Ecto neural progenitor cell (in vitro differentiated cells): Measurements from ENCODE around the gene CAPN14.

Experiments
- DNase-seq: peaks from one replicate; pipeline ENCODE4 v3.0.0-alpha.2; 2018; ENCODE audit warnings: low spot score

Gene CAPN14

DNA sequence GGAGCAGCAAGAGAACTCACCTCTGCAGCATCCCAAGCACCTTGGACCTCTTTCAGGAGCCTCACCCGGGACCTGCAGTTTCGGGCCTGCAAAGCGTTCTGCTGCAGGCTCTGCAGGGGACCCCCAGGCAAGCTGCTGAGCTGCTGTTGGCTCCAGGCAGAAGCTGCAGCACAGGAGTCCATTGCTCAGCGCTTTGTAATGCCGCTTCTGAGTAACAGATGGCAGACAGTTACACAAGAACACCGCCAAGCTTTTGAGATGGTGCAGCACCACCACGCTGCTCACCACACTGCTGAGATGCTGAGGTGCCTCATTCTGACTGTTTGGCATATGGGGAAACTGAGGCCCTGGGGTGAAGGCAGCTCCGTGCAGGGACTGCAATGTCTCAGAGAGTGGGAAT lies 77.2 kb downstream of the CAPN14 start:
- DNase-seq, result no peak

DNA sequence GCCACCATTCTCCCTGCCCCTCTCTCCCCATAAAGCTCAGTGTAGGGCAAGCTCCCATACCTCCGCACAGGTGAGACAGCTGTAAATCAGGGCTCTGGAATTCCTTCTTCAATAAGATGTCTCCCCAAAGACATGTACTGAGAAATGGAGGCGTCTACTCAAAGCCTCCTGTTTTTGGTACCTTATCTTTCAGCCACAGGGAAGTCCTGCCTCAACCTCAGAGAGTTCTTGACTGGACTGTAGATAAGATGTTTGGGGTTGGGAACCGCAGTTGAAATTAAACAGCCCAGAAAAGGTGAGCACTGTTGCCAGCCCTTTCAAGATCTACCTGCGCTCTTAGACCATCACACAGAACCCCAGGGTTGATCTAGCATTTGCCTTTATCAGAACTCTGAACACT lies 77.6 kb downstream of the CAPN14 start:
- no peak for DNase-seq

DNA sequence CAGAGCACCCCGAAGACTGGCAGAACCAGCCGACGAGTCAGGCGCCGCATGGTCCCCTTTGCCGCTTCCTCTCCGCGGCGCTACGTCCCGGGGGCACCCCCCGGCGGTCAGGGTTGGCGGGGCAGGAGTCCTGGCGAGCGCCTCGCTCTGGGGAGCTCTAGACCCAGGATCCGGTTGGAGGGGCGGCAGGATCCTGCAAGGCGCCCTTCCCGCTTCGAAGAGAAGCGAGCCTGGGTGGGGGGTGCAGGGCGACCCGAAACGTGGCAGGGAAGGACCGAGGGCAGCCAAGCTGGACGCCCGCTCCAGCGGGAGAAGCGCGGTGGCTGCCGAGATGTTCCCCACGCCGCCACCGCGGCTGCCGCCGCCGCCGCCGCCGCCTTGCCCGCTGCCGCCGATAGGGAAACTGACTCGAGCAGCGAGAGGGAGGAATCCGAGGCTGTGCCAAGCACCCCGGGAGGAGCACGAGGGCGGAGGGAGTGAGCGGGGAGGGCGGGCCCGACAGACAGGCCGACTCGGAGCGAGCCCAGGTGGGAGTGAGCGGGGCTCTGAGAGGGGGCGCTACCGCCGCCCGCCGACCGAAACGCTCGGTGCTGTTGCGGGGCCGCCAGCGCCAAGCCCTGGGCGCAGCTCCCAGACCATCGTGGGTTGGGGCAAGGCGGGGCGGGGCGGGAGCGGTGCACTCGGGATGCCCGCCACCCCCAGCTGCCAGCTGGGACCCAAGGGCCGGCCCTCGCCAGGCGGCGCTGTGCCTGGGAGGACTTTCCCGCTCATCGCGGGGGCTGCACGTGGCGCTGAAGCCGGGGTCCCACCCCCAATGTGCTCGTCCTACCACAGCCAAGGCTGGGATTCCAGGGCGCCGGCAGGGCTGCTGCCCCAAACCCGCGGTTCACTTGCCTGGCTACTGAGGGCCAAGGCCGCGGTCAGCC lies 79.0 kb downstream of the CAPN14 start, which contains the start of gene GALNT14:
GALNT14 (minus strand) TSS at position 404 of the 926 bp plus-strand sequence; CDS start at position 50, 354 bp downstream.
- DNase-seq, result peak; percentile 81

DNA sequence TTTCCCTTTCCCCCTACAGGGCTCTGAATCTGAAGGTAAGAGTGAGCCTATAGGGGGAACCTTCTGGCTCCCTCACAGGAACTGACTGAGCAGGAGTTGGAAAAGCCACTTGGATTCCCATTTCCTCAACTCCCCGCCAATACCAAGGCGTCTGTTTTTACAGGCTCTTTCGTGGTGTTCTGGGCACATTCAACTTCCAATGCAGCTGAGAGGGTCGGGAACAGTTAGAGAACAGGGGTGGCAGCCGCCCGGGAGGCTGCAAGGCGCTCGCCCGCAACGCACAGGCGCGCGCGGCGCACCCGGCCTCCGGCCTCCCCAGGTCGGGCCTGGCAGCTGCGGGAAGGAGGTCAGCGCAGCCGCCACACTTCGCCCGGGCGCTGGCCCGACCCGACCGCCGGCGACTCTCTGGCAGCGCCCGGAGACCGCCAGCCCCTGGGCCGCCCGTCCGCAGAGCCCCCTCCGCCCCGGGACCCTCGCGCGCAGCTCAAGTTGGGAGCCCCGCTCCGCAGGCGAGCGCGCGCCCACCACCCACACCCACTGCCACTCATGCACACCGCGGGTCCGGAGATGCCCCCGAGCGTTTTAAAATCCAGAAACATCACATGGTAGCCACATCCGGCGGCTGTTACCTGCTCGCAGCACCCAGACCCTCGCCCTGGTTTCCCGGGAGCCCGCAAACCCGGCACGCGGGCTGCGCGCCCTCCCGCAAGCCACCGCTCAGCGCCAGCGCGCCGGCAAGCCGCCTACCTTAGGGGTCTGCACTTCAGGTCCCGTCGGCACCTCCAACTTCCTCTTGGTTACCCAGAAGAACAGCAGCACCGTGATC lies 79.9 kb downstream of the CAPN14 start:
- no peak for DNase-seq

DNA sequence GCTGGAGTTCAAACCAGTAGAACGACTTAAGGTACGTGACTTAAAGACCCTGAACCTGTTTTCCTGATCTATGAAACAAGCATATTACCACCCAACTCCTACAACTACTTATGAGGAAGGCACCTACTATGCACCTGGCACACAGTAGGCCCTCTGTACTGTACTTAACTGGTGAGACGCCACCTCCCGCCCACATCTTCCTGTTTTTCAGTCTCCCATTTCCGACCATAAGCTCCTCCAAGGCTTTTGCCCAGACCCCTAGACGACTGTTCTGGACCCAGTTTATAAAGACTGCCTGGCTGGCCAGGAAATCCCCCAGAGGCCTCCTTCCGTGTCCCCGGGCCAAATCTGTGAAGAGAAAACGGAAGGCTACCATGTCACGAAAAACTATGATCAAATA lies 80.6 kb downstream of the CAPN14 start:
- DNase-seq, result no peak

DNA sequence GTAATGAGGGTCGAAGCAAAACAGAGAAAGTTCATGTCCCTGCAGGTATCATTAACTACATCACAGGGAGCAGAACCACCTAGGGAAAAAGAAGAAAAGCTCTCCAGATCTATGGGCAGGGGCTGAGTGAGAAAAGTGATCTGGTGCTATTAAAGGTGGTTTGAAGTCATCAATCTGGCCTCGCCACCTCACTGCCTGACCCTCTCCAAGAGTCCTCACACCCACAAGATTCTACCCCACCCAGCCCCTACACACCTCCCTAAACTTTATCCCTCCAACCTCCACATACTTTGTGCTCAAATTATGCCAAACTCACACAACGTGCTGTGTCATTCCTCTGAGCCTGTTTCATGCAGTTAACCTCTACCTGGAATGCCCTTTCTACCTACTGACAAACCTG lies 81.3 kb downstream of the CAPN14 start:
- no peak for DNase-seq

DNA sequence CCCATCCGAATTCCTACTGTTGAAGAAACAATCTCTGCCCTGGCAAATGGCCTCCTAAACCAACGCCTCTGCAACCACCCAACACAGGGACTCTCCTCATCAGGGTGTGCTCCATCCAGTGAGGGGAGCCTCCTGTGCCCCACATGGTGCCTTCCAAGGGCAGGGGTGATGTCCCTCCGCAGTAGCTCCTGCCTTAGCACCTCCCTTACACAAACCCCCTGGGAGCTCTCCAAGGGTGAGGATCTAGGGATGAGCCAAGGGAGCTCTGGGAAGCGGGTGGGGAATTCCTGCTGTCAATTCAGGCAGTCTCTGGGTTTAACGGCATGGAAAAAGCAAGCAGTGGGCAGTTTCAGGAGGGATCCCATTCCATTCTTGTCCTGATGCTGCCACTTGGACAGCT lies 82.8 kb downstream of the CAPN14 start:
- no peak for DNase-seq

DNA sequence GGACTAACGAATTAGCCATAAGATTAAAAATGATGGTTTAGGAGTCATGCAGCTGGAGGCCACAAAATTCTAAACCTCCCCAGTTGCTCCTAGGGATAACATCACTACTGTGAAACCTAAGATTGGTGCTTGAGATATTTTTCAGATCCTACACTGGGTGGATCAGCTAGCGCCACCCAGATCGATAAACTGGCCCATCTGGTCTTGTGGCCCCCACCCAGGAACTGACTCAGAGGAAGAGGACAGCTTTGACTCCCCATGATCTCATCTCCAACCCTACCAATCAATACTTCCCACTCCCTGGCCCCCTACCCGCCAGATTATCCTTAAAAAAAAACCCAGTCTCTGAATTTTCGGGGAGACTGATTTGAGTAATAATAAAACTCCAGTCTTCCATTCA lies 84.5 kb downstream of the CAPN14 start:
- no peak for DNase-seq

DNA sequence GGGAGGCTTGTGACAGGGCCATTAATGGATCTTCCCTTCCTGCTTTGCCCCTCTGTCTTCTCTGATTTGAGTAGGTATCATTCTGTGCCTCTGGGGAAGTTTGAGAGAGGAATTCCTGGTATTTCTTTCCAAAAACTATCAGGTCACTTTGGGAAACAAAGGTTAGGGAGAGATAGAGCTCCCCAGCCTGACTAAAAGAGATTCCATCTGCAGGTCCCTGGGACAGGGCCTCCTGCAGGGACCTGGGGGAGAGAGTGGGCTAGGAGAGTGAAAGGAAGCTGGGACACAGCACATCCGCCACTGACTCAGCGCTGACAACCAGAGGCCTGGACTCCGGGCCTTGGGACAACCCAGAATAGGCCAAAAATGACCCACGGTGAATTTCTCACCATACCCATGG lies 85.4 kb downstream of the CAPN14 start:
- no peak for DNase-seq

DNA sequence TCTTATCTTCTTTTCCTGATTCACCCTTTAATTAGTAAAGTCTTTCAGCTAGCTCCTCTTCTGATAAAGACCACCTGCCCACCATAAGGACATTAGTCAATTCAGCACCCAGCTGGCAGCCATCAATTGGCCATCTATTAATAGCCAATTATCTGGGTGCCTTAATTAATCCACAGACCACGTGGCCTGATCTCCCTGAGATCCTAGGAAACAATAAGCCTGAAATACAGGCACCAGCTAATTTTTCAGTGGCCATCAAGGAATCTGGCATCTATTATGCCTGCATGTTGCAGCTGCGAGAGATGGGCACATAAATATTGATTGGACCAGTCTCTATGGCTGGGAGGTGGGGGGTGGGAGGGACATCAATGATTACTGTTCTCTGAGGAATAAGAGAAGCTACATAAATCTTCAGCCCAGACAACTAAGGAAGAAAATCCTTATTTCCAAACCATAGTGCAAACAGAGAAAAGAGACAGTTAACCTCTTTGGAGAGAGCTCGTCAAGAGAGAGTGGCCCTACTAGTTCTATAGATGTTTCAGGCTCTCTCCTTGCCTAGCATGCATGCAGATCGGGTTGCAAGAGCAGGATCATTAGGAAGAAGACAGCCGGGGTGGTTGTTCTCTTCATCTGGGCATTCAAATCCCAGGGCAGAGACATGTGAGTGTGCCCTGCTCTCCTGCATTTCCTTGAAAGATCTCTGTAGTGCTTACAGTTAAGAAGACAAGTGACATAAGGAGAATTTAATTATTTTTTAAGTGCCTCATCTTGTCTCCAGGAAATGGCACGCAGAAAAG lies 87.7 kb downstream of the CAPN14 start:
- no peak for DNase-seq

DNA sequence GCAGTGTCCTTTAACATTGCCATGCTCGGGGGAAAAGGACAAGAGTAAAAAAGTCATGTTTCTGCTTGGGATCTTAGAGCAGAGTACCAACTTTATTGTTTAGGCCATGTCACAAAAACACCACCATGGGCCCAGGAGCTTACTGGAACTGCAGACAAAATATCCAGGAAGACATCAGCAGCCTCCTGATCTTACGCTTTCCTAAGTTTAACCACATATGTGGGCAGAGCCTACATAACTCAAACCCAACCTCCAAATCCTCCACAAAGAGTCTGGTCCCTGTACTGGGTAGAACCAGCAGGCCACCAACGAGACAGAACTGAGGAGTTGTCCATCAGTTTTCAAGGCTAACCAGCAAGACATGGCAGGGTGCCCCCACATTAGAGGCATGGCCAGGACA lies 89.4 kb downstream of the CAPN14 start:
- no peak for DNase-seq

DNA sequence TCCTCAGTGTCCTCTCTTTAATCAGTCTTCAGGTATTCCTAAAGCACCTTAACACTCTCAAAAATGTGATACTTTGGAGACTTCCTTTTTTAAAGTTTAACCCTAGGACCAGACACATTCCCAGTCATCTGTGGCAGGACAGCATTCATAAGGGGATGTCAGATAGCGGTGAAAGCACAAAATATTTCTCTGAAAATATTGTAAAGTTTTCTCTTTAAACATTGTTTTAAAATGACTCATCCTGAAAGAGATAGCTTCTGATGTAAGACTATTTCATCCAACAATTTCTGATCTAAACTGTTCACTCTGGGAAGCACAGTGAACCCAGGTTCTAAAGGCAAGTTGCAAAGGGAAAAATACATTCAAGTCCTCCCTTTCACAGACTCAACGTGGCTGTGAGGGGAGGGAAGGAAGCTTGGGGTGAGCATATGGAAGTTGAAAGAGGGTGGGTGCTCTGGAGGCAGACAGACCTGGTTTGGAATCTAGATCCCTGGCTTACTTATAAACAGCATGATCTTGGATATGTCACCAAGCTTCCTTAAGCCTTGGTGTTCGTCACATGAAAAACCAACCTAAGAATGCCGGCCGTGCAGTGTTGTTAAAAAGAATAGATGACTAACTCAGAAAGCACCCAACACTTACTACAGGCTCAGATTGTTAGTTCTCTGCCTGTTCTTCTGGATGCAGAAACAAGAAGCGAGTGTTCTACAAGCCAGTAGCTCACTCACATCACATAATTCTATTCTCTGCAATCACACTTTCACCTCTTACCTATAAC lies 91.2 kb downstream of the CAPN14 start:
- DNase-seq, result no peak

DNA sequence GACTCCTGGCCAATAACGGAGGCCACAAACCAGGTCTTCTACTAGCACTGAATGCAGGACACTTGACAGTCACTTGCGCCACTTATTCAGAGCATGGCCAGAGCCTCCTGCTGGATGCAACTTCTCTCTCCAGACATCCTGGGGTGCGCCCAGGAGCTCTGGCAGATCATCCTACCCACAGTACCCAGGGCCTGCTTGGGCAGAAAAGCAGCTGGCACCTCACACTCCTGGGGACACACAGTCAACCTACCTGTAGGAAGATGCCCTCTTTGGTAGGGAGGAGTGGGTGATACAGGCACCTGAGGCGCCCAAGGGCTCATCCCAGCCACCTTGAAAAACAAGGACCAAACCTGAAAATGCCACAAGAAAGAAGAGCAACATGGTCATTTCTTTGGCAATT lies 92.4 kb downstream of the CAPN14 start:
- no peak for DNase-seq
